Natural killer cell (primary cell): ENCODE results near the gene NRXN3. TPM values are rescaled to one million over a fixed set of nuclear protein-coding genes. Genes with fewer than 3 reads are reported as not detected.

Experiments used
- ATAC-seq, 3 donors: fragments of 150-1000 bp in 2 of 3; fragments of 200-7000 bp in 1 of 3; cut with Tn5 transposase; 1 replicate in 1 of 3; 2 replicates in 2 of 3; pipeline ENCODE4 v1.10.0; 2021; ENCODE audit warnings: mild to moderate bottlenecking in 2 of 3, moderate library complexity in 2 of 3
- DNase-seq, 2 donors: peaks; one replicate each; pipeline versions ENCODE4 v3.0.0 to v3.0.0-alpha.2; 2013 to 2021; ENCODE audit warnings: mixed read lengths in 1 of 2
- H3K27ac ChIP-seq: one replicate; pipeline ENCODE4 v1.5.1; 2013; ENCODE audit warnings: mild to moderate bottlenecking, low read length
- H3K27me3 ChIP-seq: one replicate; pipeline ENCODE4 v1.6.1; 2013; ENCODE audit warnings: low read length; ENCODE audit not compliant: control insufficient read depth, insufficient read depth
- H3K36me3 ChIP-seq: one replicate; pipeline ENCODE4 v1.6.1; 2013; ENCODE audit warnings: low read length; ENCODE audit not compliant: control insufficient read depth, insufficient read depth
- H3K4me1 ChIP-seq: one replicate; pipeline ENCODE4 v1.6.1; 2013; ENCODE audit warnings: low read length; ENCODE audit not compliant: control insufficient read depth, insufficient read depth
- H3K4me3 ChIP-seq: one replicate; pipeline ENCODE4 v1.5.1; 2013; ENCODE audit warnings: low read length
- H3K9me3 ChIP-seq: one replicate; pipeline ENCODE4 v1.6.1; 2013; ENCODE audit warnings: low read length; ENCODE audit not compliant: control insufficient read depth, insufficient read depth
- H3K27ac Mint-ChIP-seq, 2 donors: one replicate each; pipeline ENCODE4 v1.8.0; 2022; ENCODE audit warnings: mild to moderate bottlenecking in 2 of 2, mixed read lengths in 2 of 2, moderate library complexity in 1 of 2
- H3K27me3 Mint-ChIP-seq, 2 donors: one replicate each; pipeline ENCODE4 v1.8.0; 2022; ENCODE audit warnings: low read depth in 2 of 2, mixed read lengths in 2 of 2
- H3K36me3 Mint-ChIP-seq: one replicate; pipeline ENCODE4 v1.8.0; 2022; ENCODE audit warnings: mixed read lengths
- H3K4me1 Mint-ChIP-seq, 2 donors: one replicate each; pipeline ENCODE4 v1.8.0; 2022; ENCODE audit warnings: mixed read lengths in 2 of 2
- H3K4me3 Mint-ChIP-seq: one replicate; pipeline ENCODE4 v1.8.0; 2022; ENCODE audit warnings: mild to moderate bottlenecking, moderate library complexity, mixed read lengths
- H3K9me3 Mint-ChIP-seq, 2 donors: one replicate each; pipeline ENCODE4 v1.8.0; 2022; ENCODE audit warnings: mixed read lengths in 2 of 2
- CTCF ChIP-seq: fragments of 200-600 bp; IDR thresholded peaks from one replicate; pipeline ENCODE4 v1.8.0; 2022; ENCODE audit warnings: antibody characterized with exemption
- WGBS: methylation state at CpG from one replicate; pipeline ENCODE4 v1.1.7; 2013; ENCODE audit warnings: missing lambda C conversion rate; ENCODE audit not compliant: insufficient coverage; 5-methylcytosine and 5-hydroxymethylcytosine counted together
- intact Hi-C: fragments of 100-400 bp; cut with micrococcal nuclease; formaldehyde crosslinking; loops from one replicate; pipeline ENCODE4 v1.14.2; 2022
- total RNA-seq, 4 donors: library from RNA; stranded (reverse); fragments of 120-200 nt in 1 of 4; gene quantifications; one replicate each; pipeline versions ENCODE4 v1.2.3 to v1.2.4, GENCODE V29; 2013 to 2022

Gene NRXN3
- total RNA-seq, 3 donors from 2014 or later (not counting 1 experiment from before 2014, with no cell fraction given) = not detected

GRCh38 chr14:78186277-78186676 lies 16.1 kb downstream of the NRXN3 start:
- no peak for ATAC-seq

DNA sequence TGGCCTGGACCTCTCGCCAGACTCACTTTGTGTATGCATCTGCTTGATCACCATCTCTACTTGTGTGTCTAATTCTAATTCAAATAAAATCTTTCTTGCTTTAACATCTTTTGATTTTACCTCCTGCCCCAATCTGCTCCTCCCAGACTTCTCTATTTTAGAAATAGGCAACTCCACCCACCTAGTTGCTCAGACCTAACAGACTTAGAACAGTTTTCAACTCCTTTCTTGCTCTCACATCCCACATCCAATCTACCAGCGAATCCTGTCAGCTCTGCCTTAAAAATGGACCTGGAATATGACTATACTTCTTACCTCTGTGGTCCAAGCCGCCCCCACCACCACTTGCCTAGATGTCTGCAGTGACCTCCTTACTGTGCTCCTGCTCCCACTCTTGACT lies 18.7 kb downstream of the NRXN3 start:
- Histone ChIP-seq H3K36me3 (no peaks in the 10 kb centered on the region), H3K9me3 (no peaks in the 10 kb centered on the region), H3K27me3 (no peaks in the 10 kb centered on the region), H3K4me3 (no peak overlapping the region), H3K27ac (no peak overlapping the region), H3K4me1 (no peaks in the 10 kb centered on the region)
- intact Hi-C loops = no loop called here
- Mint-ChIP-seq H3K9me3 (no peaks in the 10 kb centered on the region), H3K27me3 (peaks cover 9 to 36% of the 10 kb centered on the region in 2 donors), H3K4me3 (no peak overlapping the region), H3K4me1 (no peaks in the 10 kb centered on the region), H3K27ac (no peak overlapping the region), H3K36me3 (no peaks in the 10 kb centered on the region)
- WGBS = 80% methylated on average over 3 of the region's 3 CpGs
- ATAC-seq (no peak), DNase-seq (no peak)
- no peak for TF ChIP-seq CTCF

More at GRCh38 chr14:78186277-78186676, 16.1 kb downstream of the NRXN3 start:
- Mint-ChIP-seq H3K27ac (no peak overlapping the region), H3K4me1 (no peaks in the 10 kb centered on the region), H3K4me3 (no peak overlapping the region), H3K9me3 (no peaks in the 10 kb centered on the region), H3K27me3 (peaks cover 12 to 36% of the 10 kb centered on the region in 2 donors), H3K36me3 (no peaks in the 10 kb centered on the region)
- WGBS = 86% methylated on average over 6 of the region's 6 CpGs
- no peak for TF ChIP-seq CTCF
- no peak for DNase-seq
- Histone ChIP-seq H3K36me3 (no peaks in the 10 kb centered on the region), H3K4me1 (no peaks in the 10 kb centered on the region), H3K27ac (no peak overlapping the region), H3K4me3 (no peak overlapping the region), H3K9me3 (no peaks in the 10 kb centered on the region), H3K27me3 (no peaks in the 10 kb centered on the region)
- intact Hi-C loops = no loop called here

DNA sequence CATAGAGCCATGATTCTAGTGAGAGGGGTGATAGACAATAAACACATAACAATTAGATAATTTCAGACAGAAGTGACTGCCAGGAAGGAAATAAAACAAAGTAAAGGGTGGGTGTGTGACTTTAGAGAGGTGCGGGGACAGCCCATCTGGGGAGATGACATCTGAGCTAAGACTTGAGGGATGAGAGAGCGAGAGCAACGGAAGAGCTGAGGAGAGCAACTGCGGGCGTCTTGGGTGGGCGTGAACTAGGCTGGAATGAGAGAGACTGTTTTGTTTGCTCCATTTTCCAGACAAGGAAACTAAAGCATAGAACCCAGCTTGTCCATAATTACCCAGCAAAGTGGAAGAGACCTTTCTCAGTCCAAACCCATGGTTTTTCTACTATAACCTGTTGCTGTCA lies 25.3 kb downstream of the NRXN3 start:
- Histone ChIP-seq H3K36me3 (no peaks in the 10 kb centered on the region), H3K9me3 (no peaks in the 10 kb centered on the region), H3K27me3 (no peaks in the 10 kb centered on the region), H3K27ac (no peak overlapping the region), H3K4me1 (no peaks in the 10 kb centered on the region), H3K4me3 (no peak overlapping the region)
- ATAC-seq (no peak), DNase-seq (no peak)
- Mint-ChIP-seq H3K27me3 (peaks cover 2 to 9% of the 10 kb centered on the region in 2 donors), H3K27ac (no peak overlapping the region), H3K9me3 (no peaks in the 10 kb centered on the region), H3K4me1 (no peaks in the 10 kb centered on the region), H3K36me3 (no peaks in the 10 kb centered on the region), H3K4me3 (no peak overlapping the region)
- WGBS = 82% methylated on average over 6 of the region's 6 CpGs
- TF ChIP-seq CTCF = no peak
- intact Hi-C loops = no loop called here

- intact Hi-C loops = no loop called here
- H3K27me3 Mint-ChIP-seq = peaks cover 2 to 13% of the 10 kb centered on the region in 2 donors
- no CpG with 5 or more reads among the region's 2 CpGs for WGBS
- no peak overlapping the region for H3K27ac ChIP-seq
- ATAC-seq (no peak), DNase-seq (no peak)
- no peaks in the 10 kb centered on the region for H3K27me3 ChIP-seq
- H3K9me3 Mint-ChIP-seq = no peaks in the 10 kb centered on the region
- H3K36me3 ChIP-seq = no peaks in the 10 kb centered on the region
- peaks cover 1% of the 10 kb centered on the region for H3K4me1 ChIP-seq
- H3K4me3 Mint-ChIP-seq = no peak overlapping the region
- no peak overlapping the region for H3K4me3 ChIP-seq
- H3K9me3 ChIP-seq = peaks cover 1% of the 10 kb centered on the region
- no peaks in the 10 kb centered on the region for H3K36me3 Mint-ChIP-seq
- no peak for TF ChIP-seq CTCF
- peaks cover 1% of the 10 kb centered on the region in 2 donors for H3K4me1 Mint-ChIP-seq
- H3K27ac Mint-ChIP-seq = no peak overlapping the region
Measured at GRCh38 chr14:78196323-78196722, 26.1 kb downstream of the NRXN3 start.
